CD4-positive, alpha-beta T cell treated with Interleukin-15 for 4 hours (primary cell): ENCODE results near the gene IQGAP2.

Experiments used
- DNase-seq: peaks from one replicate; pipeline ENCODE4 v3.0.0-alpha.2; 2020; ENCODE audit warnings: low spot score

IQGAP2 gene

GRCh38 chr5:76612942-76613341 lies 209.9 kb downstream of the IQGAP2 start:
- DNase-seq: no peak

GRCh38 chr5:76615759-76616158 lies 212.7 kb downstream of the IQGAP2 start:
- DNase-seq: no peak

GRCh38 chr5:76616206-76616605 lies 213.1 kb downstream of the IQGAP2 start:
- no peak for DNase-seq

- DNase-seq: no peak
Measured at GRCh38 chr5:76617229-76617628, 214.1 kb downstream of the IQGAP2 start.

- DNase-seq: no peak
Measured at GRCh38 chr5:76617675-76618074, 214.6 kb downstream of the IQGAP2 start.

GRCh38 chr5:76620166-76620565 lies 217.1 kb downstream of the IQGAP2 start:
- no peak for DNase-seq

GRCh38 chr5:76622076-76622475 lies 219.0 kb downstream of the IQGAP2 start:
- DNase-seq: no peak

- no peak for DNase-seq
Measured at GRCh38 chr5:76622973-76623596, 220.0 kb downstream of the IQGAP2 start, which contains the start of gene F2RL2. TSS of gene F2RL2 (minus strand) at chr5:76623403. CDS start at chr5:76623230, 173 bp downstream.

- DNase-seq: no peak
Measured at GRCh38 chr5:76625087-76625815, 222.2 kb downstream of the IQGAP2 start.

- no peak for DNase-seq
Measured at GRCh38 chr5:76626738-76627137, 223.7 kb downstream of the IQGAP2 start.

- DNase-seq: no peak
Measured at GRCh38 chr5:76634661-76635060, 231.6 kb downstream of the IQGAP2 start.

GRCh38 chr5:76637490-76637889 lies 234.4 kb downstream of the IQGAP2 start:
- no peak for DNase-seq

- no peak for DNase-seq
Measured at GRCh38 chr5:76638479-76638878, 235.4 kb downstream of the IQGAP2 start.

GRCh38 chr5:76641514-76642120 lies 238.5 kb downstream of the IQGAP2 start:
- DNase-seq: peak; percentile 65

GRCh38 chr5:76642390-76643040 lies 239.4 kb downstream of the IQGAP2 start:
- no peak for DNase-seq

- no peak for DNase-seq
Measured at GRCh38 chr5:76643371-76643770, 240.3 kb downstream of the IQGAP2 start.

- no peak for DNase-seq
Measured at GRCh38 chr5:76649140-76649539, 246.1 kb downstream of the IQGAP2 start.

- DNase-seq: no peak
Measured at GRCh38 chr5:76652809-76653414, 249.8 kb downstream of the IQGAP2 start.

GRCh38 chr5:76657091-76657490 lies 254.0 kb downstream of the IQGAP2 start:
- no peak for DNase-seq

GRCh38 chr5:76657683-76658311 lies 254.7 kb downstream of the IQGAP2 start:
- DNase-seq: no peak

GRCh38 chr5:76660360-76660759 lies 257.3 kb downstream of the IQGAP2 start:
- DNase-seq: no peak

- no peak for DNase-seq
Measured at GRCh38 chr5:76662521-76662920, 259.4 kb downstream of the IQGAP2 start.
